Activated T-cell treated with anti-CD3 and anti-CD28 coated beads for 24 hours (primary cell): ENCODE measurements around the gene SDK2.

Experiments
- DNase-seq: peaks from one replicate; pipeline ENCODE4 v3.0.0-alpha.2; 2020; ENCODE audit warnings: low read depth

Gene SDK2

DNA sequence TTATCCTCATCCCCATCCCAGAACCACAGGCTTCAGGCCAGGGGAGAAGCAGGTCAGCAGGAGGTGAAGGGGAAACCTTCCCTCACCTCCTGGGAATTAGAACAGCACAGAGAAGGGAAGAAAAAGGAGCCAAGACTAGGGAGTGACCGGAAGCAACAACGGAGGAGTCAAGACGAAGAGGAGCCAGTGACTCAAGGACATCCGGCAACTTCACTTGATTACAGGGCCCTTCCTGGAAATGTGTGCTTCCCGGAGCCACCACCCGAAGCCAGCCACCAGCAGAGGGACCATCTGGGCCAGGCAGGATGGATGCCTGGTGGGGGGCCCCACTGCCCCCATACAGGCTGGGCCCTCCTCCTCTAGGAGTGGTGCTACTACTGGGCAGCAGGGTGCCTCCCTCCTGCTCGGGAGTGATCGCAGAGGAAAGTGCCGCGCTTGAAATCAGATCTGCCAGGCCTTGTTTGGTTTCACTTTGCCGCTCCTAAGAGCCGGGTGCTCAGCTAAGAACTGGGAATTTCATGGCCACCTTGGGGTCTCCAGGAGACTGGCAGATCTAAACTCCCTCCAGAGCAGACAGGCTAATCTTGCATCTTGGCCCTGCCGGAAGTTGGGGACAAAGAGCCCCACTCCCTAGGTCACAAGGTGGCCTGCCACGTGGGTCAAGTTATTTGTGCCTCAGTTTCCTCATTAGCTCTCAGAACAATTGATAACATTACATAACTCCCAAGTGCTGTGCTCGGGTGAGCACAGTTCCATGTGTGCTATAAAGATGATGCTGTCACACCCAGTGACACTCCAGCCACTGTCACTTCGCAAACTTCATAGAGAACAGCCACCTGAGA is 339.1 kb downstream of the SDK2 start:
- no peak for DNase-seq

- no peak for DNase-seq
These were observed 339.8 kb downstream of the SDK2 start for GRCh38 chr17:73304438-73304837.

GRCh38 chr17:73302189-73302588 is 342.1 kb downstream of the SDK2 start:
- DNase-seq: no peak

DNA sequence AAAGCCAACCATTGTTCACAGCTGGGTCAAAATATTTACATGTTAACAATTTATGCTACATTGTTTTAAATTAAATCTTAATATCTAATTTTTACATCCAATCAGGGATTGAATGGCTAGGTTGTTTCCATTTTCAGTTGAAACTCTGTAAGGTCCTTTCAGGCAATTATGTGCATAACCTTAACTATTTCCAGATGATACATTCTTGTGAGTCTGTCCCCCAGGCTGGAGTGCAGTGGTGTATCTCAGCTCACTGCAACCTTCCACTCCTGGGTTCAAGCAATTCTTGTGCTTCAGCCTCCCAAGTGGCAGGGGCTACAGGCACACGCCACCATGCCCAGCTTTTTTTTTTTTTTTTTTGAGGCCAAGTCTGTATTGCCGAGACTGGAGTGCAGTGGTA is 342.9 kb downstream of the SDK2 start:
- no peak for DNase-seq

GRCh38 chr17:73300392-73300791 is 343.9 kb downstream of the SDK2 start:
- DNase-seq: no peak

DNA sequence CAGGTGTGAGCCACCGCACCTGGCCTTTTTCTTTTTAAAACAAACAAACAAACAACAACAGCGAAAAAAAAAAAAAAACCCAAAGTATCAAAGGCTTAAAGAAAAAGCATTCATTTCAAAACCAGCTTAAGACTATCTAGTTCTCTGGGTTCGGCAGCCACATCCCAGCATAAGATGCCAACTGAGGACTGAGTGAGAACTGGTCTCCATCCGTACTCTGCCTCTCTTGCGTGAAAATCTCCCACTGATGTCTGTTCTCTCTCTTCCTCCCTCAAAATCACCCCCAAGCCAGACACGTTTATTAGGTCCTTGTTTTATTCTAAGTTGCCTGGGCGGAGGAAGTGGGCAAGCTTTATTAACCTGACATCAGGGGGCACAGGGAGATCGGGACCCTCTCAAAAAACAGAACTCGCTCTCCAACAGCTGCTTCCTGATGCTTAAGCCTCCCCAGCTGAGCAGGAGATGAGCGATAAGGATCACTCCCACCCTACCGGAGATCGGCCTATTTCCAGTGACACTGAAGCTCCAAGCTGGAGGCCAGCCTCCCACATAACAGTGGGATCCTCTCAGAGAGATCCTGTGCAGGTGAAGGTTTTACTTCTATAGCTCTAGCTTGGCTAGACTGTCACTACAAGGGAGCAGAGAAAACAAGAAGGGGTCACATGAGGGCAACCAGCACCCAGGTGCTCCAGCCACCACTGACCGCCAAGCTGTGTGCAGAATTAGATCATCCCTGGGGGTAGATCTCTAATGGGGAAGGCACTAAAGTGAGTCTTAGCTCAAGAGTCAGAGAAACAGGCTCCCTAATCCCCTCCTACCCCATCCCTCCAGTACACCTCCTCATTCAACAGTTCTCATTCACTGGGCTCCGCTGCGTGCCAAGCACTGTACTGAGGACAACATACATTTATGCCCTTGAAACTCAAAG is 346.0 kb downstream of the SDK2 start:
- no peak for DNase-seq

GRCh38 chr17:73293480-73293911 is 350.7 kb downstream of the SDK2 start:
- DNase-seq: no peak

GRCh38 chr17:73293031-73293430 is 351.2 kb downstream of the SDK2 start:
- DNase-seq: no peak

DNA sequence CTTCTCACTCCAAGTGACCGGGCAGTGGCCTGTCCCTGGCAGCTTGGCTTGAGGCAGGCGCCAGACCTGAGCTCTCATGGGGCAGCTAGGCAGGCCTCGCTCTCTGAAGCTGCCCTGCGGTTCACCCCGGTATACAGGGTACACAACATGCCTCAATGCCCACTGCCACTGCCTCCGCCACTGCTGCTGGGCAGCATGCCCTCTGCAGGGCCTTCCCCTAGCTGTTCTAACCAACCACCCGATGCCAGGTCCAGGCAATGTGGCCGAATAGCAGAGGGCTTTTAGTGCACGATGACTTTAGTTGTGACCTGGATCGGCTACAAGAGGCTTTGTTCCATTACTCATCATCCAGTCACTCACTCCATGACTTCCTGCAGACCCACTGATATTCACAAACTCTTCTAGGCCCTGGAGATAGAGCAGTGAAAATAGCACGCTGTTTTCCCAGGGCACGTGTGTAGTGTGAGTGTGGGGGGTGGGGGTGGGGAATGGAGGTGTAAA is 352.2 kb downstream of the SDK2 start:
- no peak for DNase-seq

- no peak for DNase-seq
These were observed 352.9 kb downstream of the SDK2 start for GRCh38 chr17:73291260-73291801.

GRCh38 chr17:73290399-73291259 is 353.6 kb downstream of the SDK2 start:
- DNase-seq: no peak

DNA sequence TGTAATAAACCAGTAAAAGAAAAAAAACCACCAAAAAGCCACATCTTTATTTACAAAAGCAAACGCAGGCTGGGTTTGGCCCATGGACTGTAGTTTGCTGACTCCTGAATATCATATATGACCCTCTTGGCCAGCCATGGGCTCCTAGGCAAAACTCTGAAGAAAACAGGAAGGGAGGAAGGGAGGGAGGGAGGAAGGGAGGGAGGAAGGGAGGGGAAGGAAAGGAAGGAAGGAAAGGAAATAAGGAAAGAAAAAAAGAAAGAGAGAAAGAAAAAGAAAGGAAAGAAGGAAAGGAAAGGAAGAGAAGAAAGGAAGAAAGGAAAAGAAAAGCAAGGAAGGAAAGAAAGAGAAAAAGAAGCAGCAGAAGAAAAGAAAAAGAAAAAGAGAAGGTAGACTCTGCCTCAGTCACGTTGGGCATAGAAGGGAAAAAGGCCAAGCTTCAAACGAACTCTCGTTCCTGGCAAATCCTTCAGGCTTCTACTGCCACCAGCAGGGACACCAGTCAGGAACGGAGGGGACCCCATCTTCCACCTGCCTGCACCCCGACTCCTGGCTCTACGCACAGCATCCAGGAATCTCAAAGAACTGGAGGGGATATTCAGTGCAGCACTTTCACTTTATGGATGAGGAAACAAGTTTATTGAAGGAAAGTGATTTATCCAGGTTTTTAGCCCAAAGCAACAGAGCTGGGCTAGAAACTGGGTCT is 354.5 kb downstream of the SDK2 start:
- no peak for DNase-seq

DNA sequence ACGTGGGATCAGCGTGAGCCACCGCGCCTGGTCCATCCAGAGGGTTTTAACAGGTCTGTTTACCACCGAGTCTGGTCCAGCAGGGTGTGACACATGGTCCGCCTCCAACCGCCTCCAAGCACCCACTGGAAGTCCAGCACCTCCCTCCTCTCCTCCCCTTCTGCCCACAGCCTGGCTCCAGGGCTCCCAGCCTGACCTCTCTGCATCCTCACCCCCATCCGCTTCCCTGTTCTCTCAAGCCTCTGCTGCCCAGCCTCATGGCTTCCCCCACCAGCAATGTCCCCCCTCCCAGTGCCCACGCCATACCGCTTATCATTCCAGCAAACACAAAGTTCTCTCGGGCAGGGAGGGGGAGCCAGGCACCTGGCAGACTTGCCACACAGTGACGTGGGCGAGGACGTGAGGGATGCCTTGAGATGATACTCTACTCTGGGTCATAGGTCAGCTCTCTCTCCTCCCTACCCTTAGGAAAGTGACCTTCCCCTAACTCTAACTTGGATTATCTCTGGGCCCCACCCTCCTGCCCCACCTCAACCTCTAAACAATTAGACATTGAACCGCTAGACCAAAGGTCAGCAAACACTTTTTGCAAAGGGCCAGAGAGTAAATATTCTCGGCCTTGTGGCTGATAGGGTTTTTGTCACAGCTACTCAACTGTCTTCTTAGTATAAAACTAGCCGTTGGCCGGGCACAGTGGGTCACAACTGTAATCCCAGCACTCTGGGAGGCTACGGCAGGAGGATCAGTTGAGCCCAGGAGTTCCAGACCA is 355.5 kb downstream of the SDK2 start:
- no peak for DNase-seq

- DNase-seq: no peak
These were observed 357.4 kb downstream of the SDK2 start for GRCh38 chr17:73286863-73287296.

GRCh38 chr17:73285916-73286862 is 358.1 kb downstream of the SDK2 start:
- DNase-seq: no peak

DNA sequence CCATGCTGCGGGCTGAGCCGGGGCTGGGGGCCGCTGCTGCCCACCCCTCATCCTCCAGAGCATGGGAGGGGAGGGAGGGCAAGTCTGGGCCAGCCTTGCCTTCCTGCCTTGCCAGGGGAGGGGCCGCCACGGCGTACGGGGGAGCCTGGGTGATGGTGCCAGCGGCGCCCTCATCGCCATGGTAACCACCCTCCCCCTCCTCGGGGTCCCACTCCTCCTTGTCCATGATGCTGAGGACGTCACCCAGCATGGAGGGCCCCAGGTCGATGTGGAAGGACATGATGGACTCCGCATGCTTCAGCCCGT is 358.7 kb downstream of the SDK2 start:
- DNase-seq: no peak

DNA sequence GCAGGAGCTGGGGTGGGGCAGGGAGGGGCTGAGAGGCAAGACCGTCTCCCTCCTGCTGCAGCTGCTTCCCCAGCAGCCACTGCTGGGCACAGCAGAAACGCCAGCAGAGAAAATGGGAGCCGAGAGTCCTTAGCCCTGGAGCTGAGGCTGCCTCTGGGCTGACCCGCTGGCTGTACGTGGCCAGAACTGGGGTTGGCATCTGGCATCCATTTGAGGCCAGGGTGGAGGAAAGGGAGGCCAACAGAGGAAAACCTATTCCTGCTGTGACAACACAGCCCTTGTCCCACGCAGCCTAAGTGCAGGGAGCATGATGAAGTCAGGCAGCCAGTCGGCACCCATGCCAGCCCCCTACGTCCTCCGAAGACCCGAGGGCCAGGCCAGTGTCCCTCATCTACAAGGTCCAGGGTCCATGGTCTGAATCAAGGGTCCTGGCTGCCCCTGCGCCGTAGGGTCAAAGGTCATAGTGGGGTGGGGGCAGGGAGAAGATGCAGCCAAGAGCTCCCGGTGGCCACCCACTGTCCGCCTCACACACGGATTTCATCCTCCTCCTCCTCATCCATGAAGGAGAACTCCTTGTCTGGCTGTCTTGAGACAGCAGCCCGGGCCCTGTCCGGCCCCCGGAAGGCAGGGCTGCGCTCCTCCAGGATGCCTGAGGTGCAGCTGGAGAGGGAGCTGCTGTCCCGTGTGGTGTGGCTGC is 359.2 kb downstream of the SDK2 start:
- no peak for DNase-seq
